Measurements from ENCODE around the gene MRPL16. TPM values are rescaled to one million over a fixed set of nuclear protein-coding genes. Genes with fewer than 3 reads are reported as not detected.

Gene MRPL16
- total and polyA plus RNA-seq, 4 donors = 24.9 to 54.9 (median 39.6) TPM

- H3K9me3 ChIP-seq (ENCODE audit: control insufficient read depth in 4 of 4, low read length in 3 of 4) = no peaks in the 10 kb centered on the region
- H3K36me3 ChIP-seq (ENCODE audit: control insufficient read depth in 4 of 4, insufficient read depth in 3 of 4, low read depth in 1 of 4, low read length in 3 of 4) = peaks cover 3 to 14% (median 8%) of the 10 kb centered on the region in 4 donors
- WGBS = 90% methylated on average over 7 of the region's 7 CpGs
- TF ChIP-seq RAD21 (IDR thresholded peaks at IDR 0.05) (no peak), YY1 (IDR thresholded peaks at IDR 0.05) (no peak), CTCF (IDR thresholded peaks at IDR 0.05; ENCODE audit: low read depth, low read length, missing input control) (no peak), RXRA (IDR thresholded peaks at IDR 0.05) (no peak), NR2F2 (IDR thresholded peaks at IDR 0.05) (no peak), EGR1 (IDR thresholded peaks at IDR 0.05; ENCODE audit: low read depth in 2 of 2) (no peak)
- DNase-seq (ENCODE audit: low spot score) = no peak
- no peak overlapping the region for H3K9ac ChIP-seq (ENCODE audit: low read depth in 1 of 2, low read length in 2 of 2)
- peaks cover 0 to 6% (median 0%) of the 10 kb centered on the region in 4 donors for H3K4me1 ChIP-seq (ENCODE audit: control insufficient read depth in 4 of 4, insufficient read depth in 4 of 4, low read length in 3 of 4)
- no peak overlapping the region for H3K4me3 ChIP-seq (ENCODE audit: low read depth in 1 of 3, low read length in 3 of 3)
- no peak overlapping the region for H3K27ac ChIP-seq (ENCODE audit: low read depth in 1 of 2, low read length in 2 of 2)
- no peaks in the 10 kb centered on the region for H3K27me3 ChIP-seq (ENCODE audit: control insufficient read depth in 4 of 4, insufficient read depth in 4 of 4, low read length in 3 of 4)
Observed at GRCh38 chr11:59800390-59801025, 10.1 kb downstream of the MRPL16 start.

- H3K4me1 ChIP-seq (ENCODE audit: control insufficient read depth in 4 of 4, insufficient read depth in 4 of 4, low read length in 3 of 4) = no peaks in the 10 kb centered on the region
- H3K9ac ChIP-seq (ENCODE audit: low read depth in 1 of 2, low read length in 2 of 2) = no peak overlapping the region
- no peak for DNase-seq (ENCODE audit: low spot score)
- H3K27ac ChIP-seq (ENCODE audit: low read depth in 1 of 2, low read length in 2 of 2) = no peak overlapping the region
- H3K9me3 ChIP-seq (ENCODE audit: control insufficient read depth in 4 of 4, low read length in 3 of 4) = no peaks in the 10 kb centered on the region
- 90% methylated on average over 3 of the region's 3 CpGs for WGBS
- H3K4me3 ChIP-seq (ENCODE audit: low read depth in 1 of 3, low read length in 3 of 3) = no peak overlapping the region
- TF ChIP-seq REST (IDR thresholded peaks at IDR 0.05) (no peak), TAF1 (conservative IDR thresholded peaks at IDR 0.05) (no peak)
- H3K27me3 ChIP-seq (ENCODE audit: control insufficient read depth in 4 of 4, insufficient read depth in 4 of 4, low read length in 3 of 4) = no peaks in the 10 kb centered on the region
- H3K36me3 ChIP-seq (ENCODE audit: control insufficient read depth in 4 of 4, insufficient read depth in 3 of 4, low read depth in 1 of 4, low read length in 3 of 4) = peaks cover 1 to 21% (median 13%) of the 10 kb centered on the region in 4 donors
Observed at GRCh38 chr11:59794417-59794816, 16.2 kb downstream of the MRPL16 start.

GRCh38 chr11:59792507-59792906 lies 18.1 kb downstream of the MRPL16 start:
- no peak for DNase-seq (ENCODE audit: low spot score)
- Histone ChIP-seq H3K27me3 (ENCODE audit: control insufficient read depth in 4 of 4, insufficient read depth in 4 of 4, low read length in 3 of 4) (no peaks in the 10 kb centered on the region), H3K4me1 (ENCODE audit: control insufficient read depth in 4 of 4, insufficient read depth in 4 of 4, low read length in 3 of 4) (no peaks in the 10 kb centered on the region), H3K4me3 (ENCODE audit: low read depth in 1 of 3, low read length in 3 of 3) (no peak overlapping the region), H3K36me3 (ENCODE audit: control insufficient read depth in 4 of 4, insufficient read depth in 3 of 4, low read depth in 1 of 4, low read length in 3 of 4) (peaks cover under 1 to 19% (median 14%) of the 10 kb centered on the region in 4 donors), H3K27ac (ENCODE audit: low read depth in 1 of 2, low read length in 2 of 2) (no peak overlapping the region), H3K9me3 (ENCODE audit: control insufficient read depth in 4 of 4, low read length in 3 of 4) (no peaks in the 10 kb centered on the region), H3K9ac (ENCODE audit: low read depth in 1 of 2, low read length in 2 of 2) (no peak overlapping the region)
- 87% methylated on average over 1 of the region's 1 CpG for WGBS
- no peak for TF ChIP-seq ATF3 (IDR thresholded peaks at IDR 0.05)
- TF ChIP-seq CTCF (IDR thresholded peaks at IDR 0.05; ENCODE audit: low read depth, low read length, missing input control) = no peak
- no peak for TF ChIP-seq SP1 (IDR thresholded peaks at IDR 0.05)
- no peak for TF ChIP-seq FOXA2 (IDR thresholded peaks at IDR 0.05)
- TF ChIP-seq YY1 (IDR thresholded peaks at IDR 0.05) = no peak
- TF ChIP-seq MAX (IDR thresholded peaks at IDR 0.05) = no peak
- no peak for TF ChIP-seq REST (IDR thresholded peaks at IDR 0.05)

Data from liver (tissue), 9 donors.